A549 (cell line): Measurements from ENCODE around the gene MRPS18B.

Experiments used
- CHD2 ChIP-seq: fragments of 150-350 bp; IDR thresholded peaks from 2 replicates; pipeline ENCODE4 v1.6.1; 2014; ENCODE audit warnings: low read length; ENCODE audit not compliant: partially characterized antibody
- CTCF ChIP-seq: fragments of >200 bp; sonication (Bioruptor Twin); formaldehyde crosslinking; IDR thresholded peaks from 3 replicates; pipeline ENCODE4 v1.5.1; 2016
- ELK1 ChIP-seq: fragments of 150-350 bp; IDR thresholded peaks from 2 replicates; pipeline ENCODE4 v1.6.1; 2014; ENCODE audit warnings: low read depth, mild to moderate bottlenecking, low read length
- MAFK ChIP-seq: fragments of 450-650 bp; IDR thresholded peaks from 2 replicates; pipeline ENCODE4 v1.6.1; 2014; ENCODE audit not compliant: partially characterized antibody
- NR3C1 ChIP-seq: fragments of >200 bp; sonication (Bioruptor Twin); formaldehyde crosslinking; IDR thresholded peaks from 3 replicates; pipeline ENCODE4 v1.6.1; 2017
- POLR2A ChIP-seq: IDR thresholded peaks from 2 replicates; pipeline ENCODE4 v1.6.1; 2012; ENCODE audit warnings: mild to moderate bottlenecking, low read length
- ZNF302 ChIP-seq: fragments of 250-450 bp; sonication (Bioruptor Pico); IDR thresholded peaks from 2 replicates; pipeline ENCODE4 v1.9.0; 2021; ENCODE audit warnings: inconsistent platforms, mild to moderate bottlenecking, moderate library complexity

GRCh38 chr6:30664994-30665767 is 47.5 kb downstream of the MRPS18B start:
- TF ChIP-seq POLR2A: no peak
- no peak for TF ChIP-seq ZNF302 (CRISPR knock-in tag)
- TF ChIP-seq CTCF: no peak
- TF ChIP-seq NR3C1: no peak
- TF ChIP-seq ELK1: no peak
- TF ChIP-seq MAFK: no peak
- TF ChIP-seq CHD2: no peak
